ENCODE measurements around the gene ZNF76. TPM values are rescaled to one million over a fixed set of nuclear protein-coding genes. Genes with fewer than 3 reads are reported as not detected.

The ZNF76 gene
- polyA plus RNA-seq, 1 of the 3 experiments (the other 2 are of a cell fraction), result 19.7 TPM

- ChIA-PET CTCF (interaction anchor here (1.1 to 5.9 kb wide), 7 partner anchors 12 to 112 kb away, joined by 3 to 54 read pairs (median 4); no protein-coding TSS in a partner anchor), POLR2A (interaction anchor here (1.1 to 1.6 kb wide), 2 partner anchors 8 to 11 kb away, joined by 3 to 6 read pairs; no protein-coding TSS in a partner anchor)
- H3K27ac ChIP-seq (ENCODE audit: low read depth in 2 of 2, low read length in 1 of 2), result peak overlapping the region; percentile 79 to 81; a peak in 3 of 4 replicates
These were observed 1.2 kb upstream of the ZNF76 start for GRCh38 chr6:35258336-35258735.

More at GRCh38 chr6:35258336-35258735, 1.2 kb upstream of the ZNF76 start:
- Histone ChIP-seq H3F3A (replicated peaks; ENCODE audit: insufficient read depth) (peaks cover 14% of the 10 kb centered on the region), H3K4me2 (peak overlapping the region; percentile 87), H3K36me3 (replicated peaks in 1 of 2; ENCODE audit: control insufficient read depth in 1 of 2, insufficient read depth in 2 of 2, low read length in 1 of 2) (peaks cover 3 to 8% of the 10 kb centered on the region in 2 experiments), H3K4me1 (ENCODE audit: control insufficient read depth in 1 of 2, insufficient read depth in 2 of 2, low read depth in 1 of 2, low read length in 1 of 2) (peaks cover 13 to 14% of the 10 kb centered on the region in 2 experiments; a peak in 3 of 4 replicates), H3K9ac (peak overlapping the region; percentile 77), H3K9me3 (no peaks in the 10 kb centered on the region), H3K4me3 (ENCODE audit: low read depth in 2 of 2, low read length in 1 of 2) (peak overlapping the region; percentile 80 to 95), H3K27me3 (ENCODE audit: insufficient read depth) (no peaks in the 10 kb centered on the region), H3K79me2 (ENCODE audit: insufficient read depth) (peaks cover 61% of the 10 kb centered on the region), H2AFZ (ENCODE audit: low read depth) (peak overlapping the region; percentile 81), H4K20me1 (ENCODE audit: insufficient read depth) (no peaks in the 10 kb centered on the region), H3K9me2 (no peaks in the 10 kb centered on the region)
- DNase-seq, result no peak
- TF ChIP-seq RCOR1 (IDR thresholded peaks at IDR 0.05; ENCODE audit: low read length), result no peak
- TF ChIP-seq, protein P1, sequence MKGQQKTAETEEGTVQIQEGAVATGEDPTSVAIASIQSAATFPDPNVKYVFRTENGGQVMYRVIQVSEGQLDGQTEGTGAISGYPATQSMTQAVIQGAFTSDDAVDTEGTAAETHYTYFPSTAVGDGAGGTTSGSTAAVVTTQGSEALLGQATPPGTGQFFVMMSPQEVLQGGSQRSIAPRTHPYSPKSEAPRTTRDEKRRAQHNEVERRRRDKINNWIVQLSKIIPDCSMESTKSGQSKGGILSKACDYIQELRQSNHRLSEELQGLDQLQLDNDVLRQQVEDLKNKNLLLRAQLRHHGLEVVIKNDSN (IDR thresholded peaks at IDR 0.05; ENCODE audit: borderline replicate concordance, low read depth), result no peak
- TF ChIP-seq MXI1 (IDR thresholded peaks at IDR 0.05; ENCODE audit: low read depth, low read length), result no peak
- TF ChIP-seq, protein P2, sequence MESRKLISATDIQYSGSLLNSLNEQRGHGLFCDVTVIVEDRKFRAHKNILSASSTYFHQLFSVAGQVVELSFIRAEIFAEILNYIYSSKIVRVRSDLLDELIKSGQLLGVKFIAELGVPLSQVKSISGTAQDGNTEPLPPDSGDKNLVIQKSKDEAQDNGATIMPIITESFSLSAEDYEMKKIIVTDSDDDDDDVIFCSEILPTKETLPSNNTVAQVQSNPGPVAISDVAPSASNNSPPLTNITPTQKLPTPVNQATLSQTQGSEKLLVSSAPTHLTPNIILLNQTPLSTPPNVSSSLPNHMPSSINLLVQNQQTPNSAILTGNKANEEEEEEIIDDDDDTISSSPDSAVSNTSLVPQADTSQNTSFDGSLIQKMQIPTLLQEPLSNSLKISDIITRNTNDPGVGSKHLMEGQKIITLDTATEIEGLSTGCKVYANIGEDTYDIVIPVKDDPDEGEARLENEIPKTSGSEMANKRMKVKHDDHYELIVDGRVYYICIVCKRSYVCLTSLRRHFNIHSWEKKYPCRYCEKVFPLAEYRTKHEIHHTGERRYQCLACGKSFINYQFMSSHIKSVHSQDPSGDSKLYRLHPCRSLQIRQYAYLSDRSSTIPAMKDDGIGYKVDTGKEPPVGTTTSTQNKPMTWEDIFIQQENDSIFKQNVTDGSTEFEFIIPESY (IDR thresholded peaks at IDR 0.05; ENCODE audit: borderline replicate concordance, low read depth), result no peak
- no peak for TF ChIP-seq SMC3 (IDR thresholded peaks at IDR 0.05; ENCODE audit: low read depth, low read length)
- TF ChIP-seq POLR2AphosphoS5 (IDR thresholded peaks at IDR 0.05; ENCODE audit: low read depth, low read length), result no peak
- no peak for TF ChIP-seq GABPA (IDR thresholded peaks at IDR 0.05; ENCODE audit: low read depth)
- TF ChIP-seq FOXM1 (IDR thresholded peaks at IDR 0.05; ENCODE audit: low read depth), result no peak
- TF ChIP-seq TEAD4 (IDR thresholded peaks at IDR 0.05; ENCODE audit: borderline replicate concordance, insufficient read depth), result no peak
- no peak for TF ChIP-seq REST (IDR thresholded peaks at IDR 0.05; ENCODE audit: low read depth, low read length)
- no peak for TF ChIP-seq JUND (IDR thresholded peaks at IDR 0.05)
- no peak for TF ChIP-seq USF2 (IDR thresholded peaks at IDR 0.05; ENCODE audit: borderline replicate concordance, low read depth, low read length)
- TF ChIP-seq CTCF (IDR thresholded peaks at IDR 0.05), result no peak
- TF ChIP-seq RXRA (IDR thresholded peaks at IDR 0.05; ENCODE audit: borderline replicate concordance, low read depth), result no peak
- WGBS (ENCODE audit: low lambda C conversion rate), result 46% methylated on average over 7 of the region's 7 CpGs

All from SK-N-SH (cell line).